ENCODE measurements around the gene ADAMTS19. TPM values are rescaled to one million over a fixed set of nuclear protein-coding genes. Genes with fewer than 3 reads are reported as not detected.
"Not testable (repeated sequence)": the region's sequence is repeated elsewhere in the genome, so short reads cannot be mapped to it uniquely, and the experiment has no call there.

Gene ADAMTS19
- not detected in 2 replicates for total RNA-seq (2014; rRNA removed; shearing (Covaris generic))

- H3K4me3 ChIP-seq, result no peak within 1 kb of the TSS
- H3K36me3 ChIP-seq, result no peaks in the 10 kb centered on the region
- peaks cover 58% of the 10 kb centered on the region for H3K27me3 ChIP-seq (replicated peaks)
- H3K27ac ChIP-seq, result no peak within 1 kb of the TSS
- H3K9me3 ChIP-seq (replicated peaks), result no peaks in the 10 kb centered on the region; the same call in 1 of the 2 replicates
- peaks cover 9% of the 10 kb centered on the region for H3K4me1 ChIP-seq (replicated peaks)
- peak in 1 of 2 experiments; percentile 15 for DNase-seq (ENCODE audit: low read depth in 1 of 2, low spot score in 2 of 2)
Measured at GRCh38 chr5:129459777-129460671, at the start of gene ADAMTS19. TSS of gene ADAMTS19 (plus strand) at chr5:129460298. CDS start at chr5:129460392, 94 bp downstream.

GRCh38 chr5:129410488-129410887, 49.6 kb upstream of the ADAMTS19 start:
- Histone ChIP-seq H3K27ac (no peak overlapping the region), H3K4me1 (replicated peaks) (no peaks in the 10 kb centered on the region), H3K4me3 (no peak overlapping the region), H3K9me3 (replicated peaks) (no peaks in the 10 kb centered on the region), H3K27me3 (replicated peaks) (no peaks in the 10 kb centered on the region), H3K36me3 (no peaks in the 10 kb centered on the region)
- no peak for DNase-seq (ENCODE audit: low read depth in 1 of 2, low spot score in 2 of 2)

GRCh38 chr5:129412721-129413120, 47.4 kb upstream of the ADAMTS19 start:
- Histone ChIP-seq H3K4me1 (replicated peaks) (no peaks in the 10 kb centered on the region), H3K27me3 (replicated peaks) (no peaks in the 10 kb centered on the region), H3K4me3 (no peak overlapping the region), H3K36me3 (no peaks in the 10 kb centered on the region), H3K9me3 (replicated peaks) (no peaks in the 10 kb centered on the region), H3K27ac (no peak overlapping the region)
- DNase-seq (ENCODE audit: low read depth in 1 of 2, low spot score in 2 of 2), result no peak

GRCh38 chr5:129413570-129413969, 46.5 kb upstream of the ADAMTS19 start:
- Histone ChIP-seq H3K27ac (no peak overlapping the region), H3K4me3 (no peak overlapping the region), H3K27me3 (replicated peaks) (no peaks in the 10 kb centered on the region), H3K36me3 (no peaks in the 10 kb centered on the region), H3K9me3 (replicated peaks) (no peaks in the 10 kb centered on the region), H3K4me1 (replicated peaks) (no peaks in the 10 kb centered on the region)
- DNase-seq (ENCODE audit: low read depth in 1 of 2, low spot score in 2 of 2), result no peak

GRCh38 chr5:129419292-129419691, 40.8 kb upstream of the ADAMTS19 start:
- H3K4me3 ChIP-seq, result no peak overlapping the region
- H3K9me3 ChIP-seq (replicated peaks), result no peaks in the 10 kb centered on the region
- no peaks in the 10 kb centered on the region for H3K27me3 ChIP-seq (replicated peaks)
- no peaks in the 10 kb centered on the region for H3K36me3 ChIP-seq
- H3K27ac ChIP-seq, result no peak overlapping the region
- H3K4me1 ChIP-seq (replicated peaks), result no peaks in the 10 kb centered on the region
- DNase-seq (ENCODE audit: low read depth in 1 of 2, low spot score in 2 of 2), result no peak

GRCh38 chr5:129425031-129425430, 35.1 kb upstream of the ADAMTS19 start:
- H3K4me3 ChIP-seq, result no peak overlapping the region
- H3K27me3 ChIP-seq (replicated peaks), result no peaks in the 10 kb centered on the region
- no peaks in the 10 kb centered on the region for H3K36me3 ChIP-seq
- no peak for DNase-seq (ENCODE audit: low read depth in 1 of 2, low spot score in 2 of 2)
- no peak overlapping the region for H3K27ac ChIP-seq
- no peaks in the 10 kb centered on the region for H3K4me1 ChIP-seq (replicated peaks)
- H3K9me3 ChIP-seq (replicated peaks), result no peaks in the 10 kb centered on the region

GRCh38 chr5:129426071-129426470, 34.0 kb upstream of the ADAMTS19 start:
- Histone ChIP-seq H3K27ac (no peak overlapping the region), H3K4me1 (replicated peaks) (no peaks in the 10 kb centered on the region), H3K9me3 (replicated peaks) (no peaks in the 10 kb centered on the region), H3K36me3 (no peaks in the 10 kb centered on the region), H3K4me3 (no peak overlapping the region), H3K27me3 (replicated peaks) (no peaks in the 10 kb centered on the region)
- DNase-seq (ENCODE audit: low read depth in 1 of 2, low spot score in 2 of 2), result no peak

GRCh38 chr5:129428636-129429035, 31.5 kb upstream of the ADAMTS19 start:
- DNase-seq (ENCODE audit: low read depth in 1 of 2, low spot score in 2 of 2); H3K4me1 ChIP-seq (replicated peaks); H3K27me3 ChIP-seq (replicated peaks); H3K4me3 ChIP-seq; H3K27ac ChIP-seq; H3K36me3 ChIP-seq; H3K9me3 ChIP-seq (replicated peaks): not testable (repeated sequence)

- H3K36me3 ChIP-seq, result no peaks in the 10 kb centered on the region
- H3K4me3 ChIP-seq, result no peak overlapping the region
- H3K4me1 ChIP-seq (replicated peaks), result no peaks in the 10 kb centered on the region
- H3K27me3 ChIP-seq (replicated peaks), result no peaks in the 10 kb centered on the region
- no peak for DNase-seq (ENCODE audit: low read depth in 1 of 2, low spot score in 2 of 2)
- H3K9me3 ChIP-seq (replicated peaks), result no peaks in the 10 kb centered on the region
- no peak overlapping the region for H3K27ac ChIP-seq
Measured at GRCh38 chr5:129431406-129431805, 28.7 kb upstream of the ADAMTS19 start.

GRCh38 chr5:129438322-129438721, 21.8 kb upstream of the ADAMTS19 start:
- DNase-seq (ENCODE audit: low read depth in 1 of 2, low spot score in 2 of 2), result no peak
- H3K27me3 ChIP-seq (replicated peaks), result no peaks in the 10 kb centered on the region
- no peaks in the 10 kb centered on the region for H3K36me3 ChIP-seq
- no peak overlapping the region for H3K27ac ChIP-seq
- H3K9me3 ChIP-seq (replicated peaks), result no peaks in the 10 kb centered on the region
- H3K4me1 ChIP-seq (replicated peaks), result no peaks in the 10 kb centered on the region
- no peak overlapping the region for H3K4me3 ChIP-seq

GRCh38 chr5:129440424-129440823, 19.7 kb upstream of the ADAMTS19 start:
- no peaks in the 10 kb centered on the region for H3K9me3 ChIP-seq (replicated peaks)
- H3K36me3 ChIP-seq, result no peaks in the 10 kb centered on the region
- no peaks in the 10 kb centered on the region for H3K4me1 ChIP-seq (replicated peaks)
- no peak overlapping the region for H3K4me3 ChIP-seq
- H3K27ac ChIP-seq, result no peak overlapping the region
- no peak for DNase-seq (ENCODE audit: low read depth in 1 of 2, low spot score in 2 of 2)
- no peaks in the 10 kb centered on the region for H3K27me3 ChIP-seq (replicated peaks)

- Histone ChIP-seq H3K9me3 (replicated peaks) (no peaks in the 10 kb centered on the region), H3K36me3 (no peaks in the 10 kb centered on the region), H3K27me3 (replicated peaks) (no peaks in the 10 kb centered on the region), H3K27ac (no peak overlapping the region), H3K4me1 (replicated peaks) (no peaks in the 10 kb centered on the region), H3K4me3 (no peak overlapping the region)
- DNase-seq (ENCODE audit: low read depth in 1 of 2, low spot score in 2 of 2), result no peak
Measured at GRCh38 chr5:129441096-129441495, 19.0 kb upstream of the ADAMTS19 start.

GRCh38 chr5:129445379-129445778, 14.7 kb upstream of the ADAMTS19 start:
- Histone ChIP-seq H3K27me3 (replicated peaks) (no peaks in the 10 kb centered on the region), H3K27ac (no peak overlapping the region), H3K9me3 (replicated peaks) (no peaks in the 10 kb centered on the region), H3K36me3 (no peaks in the 10 kb centered on the region), H3K4me3 (no peak overlapping the region), H3K4me1 (replicated peaks) (no peaks in the 10 kb centered on the region)
- DNase-seq (ENCODE audit: low read depth in 1 of 2, low spot score in 2 of 2), result no peak

GRCh38 chr5:129447968-129448367, 12.1 kb upstream of the ADAMTS19 start:
- Histone ChIP-seq H3K36me3 (no peaks in the 10 kb centered on the region), H3K27me3 (replicated peaks) (no peaks in the 10 kb centered on the region; the same call in 1 of the 2 replicates), H3K4me3 (no peak overlapping the region), H3K9me3 (replicated peaks) (no peaks in the 10 kb centered on the region), H3K27ac (no peak overlapping the region), H3K4me1 (replicated peaks) (no peaks in the 10 kb centered on the region)
- DNase-seq (ENCODE audit: low read depth in 1 of 2, low spot score in 2 of 2), result no peak

Measured in SJSA1 (cell line).